IMR-90 (cell line): Measurements from ENCODE around the gene C6orf47. TPM values are rescaled to one million over a fixed set of nuclear protein-coding genes. Genes with fewer than 3 reads are reported as not detected.

ENCODE experiments used
- ELK1 ChIP-seq: fragments of 150-350 bp; IDR thresholded peaks from 2 replicates; pipeline ENCODE4 v1.6.1; 2016; ENCODE audit warnings: low read depth, mild to moderate bottlenecking, low read length, moderate library complexity, borderline replicate concordance
- polyA plus RNA-seq, 3 experiments: library from polyadenylated mRNA; depleted of rRNA; stranded (reverse); fragments of >200 nt; gene quantifications; 2 replicates each; pipeline ENCODE4 v1.2.3, GENCODE V29; 2012; ENCODE audit warnings: low replicate concordance in 1 of 3
- total RNA-seq: library from RNA; depleted of rRNA; stranded (reverse); fragments of >200 nt; gene quantifications from 2 replicates; pipeline ENCODE4 v1.2.3, GENCODE V29; 2012

Gene C6orf47
- total and polyA plus RNA-seq, 2 of the 4 experiments (the other 2 are of a cell fraction), result 8.9 to 14.2 TPM

DNA sequence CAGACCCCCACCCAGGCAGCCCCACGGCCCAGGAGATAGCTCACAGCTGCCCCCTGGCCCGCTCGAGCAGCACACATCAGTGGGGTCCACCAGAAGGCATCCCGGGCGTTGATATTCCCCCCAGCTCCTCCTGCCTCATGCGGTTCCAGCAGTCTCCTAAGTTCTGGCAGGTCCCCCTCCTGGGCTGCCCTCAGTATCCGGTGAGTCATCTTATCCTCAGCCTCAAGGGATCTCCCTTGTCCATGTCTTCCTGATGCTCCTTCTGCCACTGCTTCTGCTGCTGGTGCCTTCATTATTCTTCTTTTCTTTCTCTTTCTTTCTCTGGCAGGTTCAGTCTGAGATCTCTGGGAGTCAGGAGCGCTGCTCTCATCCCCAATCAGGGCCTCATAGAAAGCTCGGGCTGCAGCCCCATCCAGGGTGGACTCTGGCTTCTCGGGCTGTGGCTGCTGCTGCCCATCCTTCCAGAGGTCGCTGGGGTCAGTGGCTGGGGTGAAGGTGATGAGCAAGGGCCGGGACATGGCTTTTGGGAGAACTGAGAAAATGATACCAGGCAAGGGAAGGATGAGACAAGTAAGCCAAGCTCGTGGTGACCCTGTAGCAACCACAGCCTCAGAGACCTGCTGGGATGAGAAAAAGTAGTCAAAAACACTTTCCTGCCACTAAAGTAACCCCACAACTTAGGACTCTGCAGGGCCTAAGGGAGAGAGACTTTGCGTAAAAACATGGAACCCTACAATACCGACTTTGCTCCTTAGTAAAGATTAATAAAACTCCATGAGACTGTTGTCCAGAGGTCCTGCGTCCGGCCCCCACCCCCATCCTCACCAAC is 3.6 kb upstream of the C6orf47 start (continued):
- no peak for TF ChIP-seq ELK1
